HepG2 (cell line): Measurements from ENCODE around the gene ACACA. TPM values are rescaled to one million over a fixed set of nuclear protein-coding genes. Genes with fewer than 3 reads are reported as not detected.

Experiments
- ATAC-seq: fragments of 200-7000 bp; cut with Tn5 transposase; 3 replicates; pipeline ENCODE4 v1.9.1; 2020; ENCODE audit warnings: mild to moderate bottlenecking, moderate library complexity
- BruUV-seq: library from RNA; stranded (reverse); fragments of 400-500 nt; replicated peaks from 2 replicates; lab custom pipeline; 2021; lab: Mats Ljungman, UMichigan
- CTCF ChIA-PET: fragments of 300-600 bp; formaldehyde crosslinking; extraction: SDS; loops from one replicate; lab custom pipeline; 2021; ENCODE audit warnings: low total read pairs, inconsistent platforms, low intra/inter-chr PET ratio; lab: Yijun Ruan, JAX
- POLR2A ChIA-PET: fragments of 350-600 bp; sonication (Branson Sonifier 250); formaldehyde crosslinking; loops from one replicate; lab custom pipeline; 2020; ENCODE audit warnings: antibody characterized with exemption, inconsistent platforms; lab: Yijun Ruan, JAX
- DNase-seq: peaks from one replicate; pipeline ENCODE4 v3.0.0-alpha.2; 2015; ENCODE audit warnings: low spot score
- FAIRE-seq: peaks from 3 replicates; lab custom pipeline; 2011; peaks lifted over from hg19 to GRCh38; lab: Jason Lieb, UNC
- H2AFZ ChIP-seq: one replicate; pipeline ENCODE4 v1.6.1; 2011; ENCODE audit warnings: low read length, inconsistent platforms
- H3K27ac ChIP-seq: fragments of 300-600 bp; 3 replicates; pipeline ENCODE4 v1.8.0; 2011; ENCODE audit warnings: mixed run types, mild to moderate bottlenecking, mixed read lengths, low read length, inconsistent platforms; ENCODE audit not compliant: insufficient read depth; ENCODE audit errors: extremely low read length
- H3K27me3 ChIP-seq, 2 experiments: fragments of 200-600 bp in 1 of 2; 2 replicates in 1 of 2; 3 replicates in 1 of 2; pipeline versions ENCODE4 v1.6.0 to v1.8.0; 2011; ENCODE audit warnings: low read length in 2 of 2, mild to moderate bottlenecking in 2 of 2, moderate library complexity in 2 of 2, inconsistent platforms in 1 of 2; ENCODE audit not compliant: insufficient read depth in 2 of 2, control insufficient read depth in 1 of 2
- H3K36me3 ChIP-seq, 2 experiments: fragments of 200-600 bp in 1 of 2; replicated peaks in 1 of 2; 2 replicates in 1 of 2; 3 replicates in 1 of 2; pipeline versions ENCODE4 v1.5.1 to v1.8.0; 2011; ENCODE audit warnings: low read length in 2 of 2, inconsistent platforms in 1 of 2; ENCODE audit not compliant: insufficient read depth in 2 of 2, control insufficient read depth in 1 of 2
- H3K4me1 ChIP-seq: 2 replicates; pipeline ENCODE4 v1.5.1; 2012; ENCODE audit warnings: low read length, inconsistent platforms; ENCODE audit not compliant: insufficient read depth
- H3K4me2 ChIP-seq: 2 replicates; pipeline ENCODE4 v1.6.0; 2011; ENCODE audit warnings: low read depth, low read length, inconsistent platforms
- H3K4me3 ChIP-seq, 3 experiments: fragments of 200-600 bp in 1 of 3; sonication (generic), shearing (Covaris generic) in 1 of 3; replicated peaks in 1 of 3; 2 replicates each; pipeline ENCODE4 v1.5.1; 2011 to 2016; ENCODE audit warnings: low read length in 3 of 3, inconsistent platforms in 2 of 3, low read depth in 2 of 3, mild to moderate bottlenecking in 2 of 3, control low read depth in 1 of 3, mixed read lengths in 1 of 3; ENCODE audit not compliant: insufficient read depth in 1 of 3
- H3K79me2 ChIP-seq: one replicate; pipeline ENCODE4 v1.6.1; 2011; ENCODE audit warnings: low read length, inconsistent platforms; ENCODE audit not compliant: insufficient read depth
- H3K9ac ChIP-seq: 2 replicates; pipeline ENCODE4 v1.6.0; 2011; ENCODE audit warnings: mild to moderate bottlenecking, low read depth, low read length, inconsistent platforms; ENCODE audit not compliant: insufficient read depth
- H3K9me3 ChIP-seq: 2 replicates; pipeline ENCODE4 v1.5.1; 2012; ENCODE audit warnings: mild to moderate bottlenecking, low read length
- H4K20me1 ChIP-seq: 2 replicates; pipeline ENCODE4 v1.6.0; 2011; ENCODE audit warnings: inconsistent platforms, mild to moderate bottlenecking, low read length, moderate library complexity; ENCODE audit not compliant: insufficient read depth
- ATF7 ChIP-seq, 2 experiments: fragments of 450-650 bp in 1 of 2; sonication (generic) in 1 of 2; formaldehyde crosslinking in 1 of 2; IDR thresholded peaks; 2 replicates each; pipeline versions ENCODE4 v1.4.0 to v1.6.1; 2016 to 2020; ENCODE audit warnings: antibody characterized with exemption in 1 of 2, mild to moderate bottlenecking in 1 of 2, missing genetic modification reagents in 1 of 2
- ATF7-NPFF ChIP-seq: sonication (generic); formaldehyde crosslinking; IDR thresholded peaks from 2 replicates; pipeline ENCODE4 v1.8.1; 2023; ENCODE audit warnings: mild to moderate bottlenecking, low read depth, missing genetic modification reagents, moderate library complexity
- DMAP1 ChIP-seq: IDR thresholded peaks from 2 replicates; pipeline ENCODE4 v1.6.1; 2016
- HDAC1 ChIP-seq: sonication (generic); formaldehyde crosslinking; IDR thresholded peaks from 2 replicates; pipeline ENCODE4 v1.5.1; 2020; ENCODE audit warnings: mild to moderate bottlenecking, missing genetic modification reagents
- LBX2 ChIP-seq: sonication (generic); formaldehyde crosslinking; IDR thresholded peaks from 2 replicates; pipeline ENCODE4 v1.5.0; 2020; ENCODE audit warnings: missing genetic modification reagents, mild to moderate bottlenecking, borderline replicate concordance
- NRL ChIP-seq: sonication (generic); formaldehyde crosslinking; IDR thresholded peaks from 2 replicates; pipeline ENCODE4 v1.5.0; 2020; ENCODE audit warnings: missing genetic modification reagents, mild to moderate bottlenecking, moderate library complexity, borderline replicate concordance
- PHF5A ChIP-seq: IDR thresholded peaks from one replicate; pipeline ENCODE4 v1.6.1; 2018; ENCODE audit warnings: low read depth, missing genetic modification reagents; ENCODE audit not compliant: unreplicated experiment
- POLR2A ChIP-seq, 2 experiments: IDR thresholded peaks; 2 replicates each; pipeline ENCODE4 v1.6.1; 2011; ENCODE audit warnings: low read depth in 2 of 2, low read length in 2 of 2, mild to moderate bottlenecking in 1 of 2, moderate library complexity in 1 of 2; ENCODE audit not compliant: insufficient read depth in 1 of 2
- REPIN1 ChIP-seq: sonication (generic); formaldehyde crosslinking; IDR thresholded peaks from 2 replicates; pipeline ENCODE4 v1.8.0; 2022; ENCODE audit warnings: missing genetic modification reagents, low read depth, mild to moderate bottlenecking, borderline replicate concordance
- SAP130 ChIP-seq: IDR thresholded peaks from 2 replicates; pipeline ENCODE4 v1.6.1; 2016; ENCODE audit warnings: low read depth
- SRSF1 ChIP-seq: fragments of 200-400 bp; formaldehyde crosslinking; optimal IDR thresholded peaks from 2 replicates; pipeline ENCODE3; 2017; ENCODE audit warnings: mild to moderate bottlenecking, low read depth, low read length, moderate library complexity
- TEAD2 ChIP-seq: sonication (generic); formaldehyde crosslinking; IDR thresholded peaks from 2 replicates; pipeline ENCODE4 v1.9.0; 2021; ENCODE audit warnings: missing genetic modification reagents
- TSC22D2 ChIP-seq: sonication (generic); formaldehyde crosslinking; IDR thresholded peaks from 2 replicates; pipeline ENCODE4 v1.5.1; 2020; ENCODE audit warnings: missing genetic modification reagents, mild to moderate bottlenecking, borderline replicate concordance
- ZBTB20 ChIP-seq: sonication (generic); formaldehyde crosslinking; IDR thresholded peaks from 2 replicates; pipeline ENCODE4 v1.8.1; 2023; ENCODE audit warnings: missing genetic modification reagents, low read depth, mild to moderate bottlenecking, borderline replicate concordance
- ZMYM4 ChIP-seq: sonication (generic); formaldehyde crosslinking; IDR thresholded peaks from 2 replicates; pipeline ENCODE4 v1.8.1; 2023; ENCODE audit warnings: mild to moderate bottlenecking, missing genetic modification reagents
- ZNF18 ChIP-seq: sonication (generic); formaldehyde crosslinking; IDR thresholded peaks from 2 replicates; pipeline ENCODE4 v1.8.0; 2022; ENCODE audit warnings: mild to moderate bottlenecking, missing genetic modification reagents; ENCODE audit not compliant: insufficient replicate concordance
- ZNF331 ChIP-seq: sonication (generic); formaldehyde crosslinking; IDR thresholded peaks from 2 replicates; pipeline ENCODE4 v1.4.0; 2020; ENCODE audit warnings: missing genetic modification reagents
- ZNF589 ChIP-seq: sonication (generic); formaldehyde crosslinking; conservative IDR thresholded peaks from 2 replicates; pipeline ENCODE4 v1.8.0; 2022; ENCODE audit warnings: mild to moderate bottlenecking, moderate library complexity, missing genetic modification reagents
- ZSCAN25 ChIP-seq: sonication (generic); formaldehyde crosslinking; IDR thresholded peaks from 2 replicates; pipeline ENCODE4 v1.8.0; 2022; ENCODE audit warnings: mild to moderate bottlenecking, missing genetic modification reagents
- WGBS: methylation state at CpG from one replicate; pipeline ENCODE4 v1.1.6; 2017; ENCODE audit warnings: low lambda C conversion rate; 5-methylcytosine and 5-hydroxymethylcytosine counted together
- in situ Hi-C: cut with HindIII; loops from 2 replicates; pipeline ENCODE4 v1.10.0; 2017; ENCODE audit warnings: low pct_unique_long_range_greater_than_20kb; ENCODE audit not compliant: extremely low pct_ligation_motif_present
- intact Hi-C: fragments of 100-400 bp; cut with micrococcal nuclease; formaldehyde crosslinking; loops from one replicate; pipeline ENCODE4 v1.10.0; 2022; ENCODE audit not compliant: unreplicated experiment
- polyA plus RNA-seq, 8 experiments: library from polyadenylated mRNA; depleted of rRNA in 3 of 8; stranded (reverse) in 7 of 8; unstranded in 1 of 8; fragments of >200 nt; fragmentation: Illumina TruSeq in 4 of 8; extraction: Trizol in 4 of 8; gene quantifications; 2 replicates each; pipeline versions ENCODE4 v1.2.1 to v1.2.3, GENCODE V29; 2011 to 2016; ENCODE audit warnings: low read depth in 4 of 8, missing spikeins in 1 of 8, mixed read lengths in 1 of 8; ENCODE audit not compliant: insufficient read depth in 1 of 8
- total RNA-seq, 5 experiments: library from RNA; depleted of rRNA; stranded (reverse); fragments of >200 nt; fragmentation: Illumina TruSeq; extraction: Trizol; gene quantifications; 2 replicates each; pipeline ENCODE4 v1.2.3, GENCODE V29; 2016; ENCODE audit warnings: low read depth in 1 of 5
- TF ChIP-seq, protein P1 (sequence below): sonication (generic); formaldehyde crosslinking; IDR thresholded peaks from 2 replicates; pipeline ENCODE4 v1.8.1; 2023; ENCODE audit warnings: mild to moderate bottlenecking, moderate library complexity, missing genetic modification reagents

ACACA gene
- total and polyA plus RNA-seq, 2 of the 13 experiments (the other 11 are each of a cell fraction or from before 2014, with no cell fraction given), result 39.2 to 47.2 TPM

DNA sequence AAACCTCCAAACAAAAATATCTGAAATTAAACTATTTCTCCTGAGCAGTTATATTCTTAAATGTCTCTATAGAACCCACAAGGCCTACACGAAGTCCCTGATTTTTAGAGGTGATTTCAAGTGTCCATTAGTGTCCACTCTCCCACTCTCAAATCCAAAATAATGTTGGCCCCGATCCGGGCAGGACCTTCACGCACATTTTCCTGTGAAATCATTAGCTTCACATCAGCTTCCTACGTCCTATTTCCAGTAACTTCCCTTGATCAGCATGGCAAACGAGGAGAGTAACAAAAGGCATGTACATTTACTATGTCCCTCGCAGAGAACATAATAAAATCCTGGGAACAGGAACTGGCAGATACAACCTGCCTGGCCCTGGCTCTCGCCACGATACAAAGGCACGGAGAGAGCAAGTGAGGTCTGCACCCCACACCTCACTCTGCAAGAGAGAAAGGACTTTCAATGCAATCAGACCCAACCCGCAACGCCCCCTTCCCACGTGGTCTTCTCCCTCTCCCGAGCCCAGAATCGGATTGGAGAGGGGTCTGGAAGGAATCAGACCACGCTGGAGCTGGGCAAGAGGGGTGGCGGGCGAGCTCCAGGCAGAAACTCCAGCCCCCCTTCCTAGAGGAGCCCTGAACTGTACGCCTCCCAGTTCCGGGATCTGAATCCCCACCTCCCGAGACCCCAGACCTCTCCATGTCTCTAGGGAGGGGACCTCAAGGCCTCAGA lies 48.4 kb downstream of the ACACA start:
- ChIA-PET POLR2A (interaction anchor here (0.6 to 1.5 kb wide), 10 partner anchors 8 to 813 kb away, joined by 3 to 8 read pairs (median 4); partner anchors contain the start of genes ACACA, GGNBP2 and TADA2A), CTCF (interaction anchor here (2.3 kb wide), 1 partner anchor 15 kb away, joined by 9 read pairs; no protein-coding TSS in a partner anchor)
- DNase-seq, result peak; percentile 81
- peaks cover 51% of the 10 kb centered on the region for H3K79me2 ChIP-seq
- no peak overlapping the region for H2AFZ ChIP-seq
- BruUV-seq, result no TSS peak
- H3K27ac ChIP-seq, result peak overlapping the region; percentile 95
- peak overlapping the region; percentile 95 to 98 (median 97) for H3K4me3 ChIP-seq
- H3K27me3 ChIP-seq, result no peaks in the 10 kb centered on the region; a peak in 1 of 5 replicates
- H3K4me1 ChIP-seq, result peaks cover 50% of the 10 kb centered on the region
- 0 out of 2 replicates have a peak, but pooled peaks cover 9% of the 10 kb centered on the region for H4K20me1 ChIP-seq
- ATAC-seq, result peak; percentile 74
- in situ Hi-C loops, result no loop called here
- FAIRE-seq, result no peak
- intact Hi-C loops, result no loop called here
- H3K4me2 ChIP-seq, result peak overlapping the region; percentile 95
- H3K36me3 ChIP-seq, result peaks cover 2 to 5% of the 10 kb centered on the region in 2 experiments; a peak in 3 of 5 replicates
- WGBS, result under 1% methylated on average over 15 of the region's 21 CpGs
- H3K9me3 ChIP-seq, result no peaks in the 10 kb centered on the region
- peak overlapping the region; percentile 95 for H3K9ac ChIP-seq
- TF ChIP-seq ZSCAN25 (no peak; the same call in 1 of the 2 replicates), ZNF331 (peak; percentile 51; the same call in 1 of the 2 replicates), SRSF1 (no peak), LBX2 (CRISPR knock-in tag) (0 out of 2 replicates have a peak, but pooled peaks have one; percentile 34), ZMYM4 (CRISPR knock-in tag) (peak; percentile 44; the same call in 1 of the 2 replicates), ZBTB20 (CRISPR knock-in tag) (0 out of 2 replicates have a peak, but pooled peaks have one; percentile 51), TSC22D2 (no peak), REPIN1 (CRISPR knock-in tag) (0 out of 2 replicates have a peak, but pooled peaks have one; percentile 12), POLR2A (IDR thresholded peaks at IDR 0.05; ENCODE audit: insufficient read depth in 1 of 2, low read depth in 2 of 2, low read length in 2 of 2) (peak; percentile 81 to 94), ATF7 (IDR thresholded peaks at IDR 0.05) (no peak), ATF7 (CRISPR knock-in tag; IDR thresholded peaks at IDR 0.05) (no peak), NRL (CRISPR knock-in tag) (peak; percentile 92), HDAC1 (CRISPR knock-in tag) (peak; percentile 69; the same call in 1 of the 2 replicates), ATF7-NPFF (CRISPR knock-in tag) (no peak), ZNF18 (CRISPR knock-in tag) (peak; percentile 71), SAP130 (CRISPR knock-in tag) (peak; percentile 74; the same call in 1 of the 2 replicates), DMAP1 (peak; percentile 80; the same call in 1 of the 2 replicates), PHF5A (no peak), TEAD2 (CRISPR knock-in tag) (no peak), ZNF589 (CRISPR knock-in tag) (0 out of 2 replicates have a peak, but pooled peaks have one; percentile 42)
- TF ChIP-seq, protein P1, sequence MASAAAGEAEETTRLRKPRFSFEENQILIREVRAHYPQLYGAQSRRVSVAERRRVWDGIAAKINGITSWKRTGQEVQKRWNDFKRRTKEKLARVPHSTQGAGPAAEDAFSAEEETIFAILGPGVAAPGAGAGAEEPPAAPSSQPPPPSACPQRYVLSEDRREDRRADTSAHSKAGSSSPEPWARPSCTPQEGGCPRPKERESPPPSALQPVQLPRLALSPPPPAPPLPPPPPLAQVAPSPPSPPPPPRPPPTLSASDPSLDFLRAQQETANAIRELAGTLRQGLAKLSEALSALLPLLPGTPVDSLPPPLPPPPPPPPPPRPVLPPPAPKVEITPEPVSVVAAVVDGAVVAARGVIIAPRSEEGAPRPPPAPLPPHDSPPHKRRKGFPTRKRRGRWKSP, result no peak
